OCI-LY3 (cell line): ENCODE results near the gene KCNK6.

Experiments
- EZH2phosphoT487 ChIP-seq: fragments of 200-600 bp; shearing (Covaris generic); IDR thresholded peaks from 2 replicates; pipeline ENCODE4 v1.6.1; 2018; ENCODE audit warnings: antibody characterized with exemption, mixed run types, low read depth
- TF ChIP-seq, protein P1 (sequence below): fragments of 200-600, 300-600 bp; sonication (generic); IDR thresholded peaks from 2 replicates; pipeline ENCODE4 v1.5.1; 2014; ENCODE audit warnings: antibody characterized with exemption, low read length, low read depth

DNA sequence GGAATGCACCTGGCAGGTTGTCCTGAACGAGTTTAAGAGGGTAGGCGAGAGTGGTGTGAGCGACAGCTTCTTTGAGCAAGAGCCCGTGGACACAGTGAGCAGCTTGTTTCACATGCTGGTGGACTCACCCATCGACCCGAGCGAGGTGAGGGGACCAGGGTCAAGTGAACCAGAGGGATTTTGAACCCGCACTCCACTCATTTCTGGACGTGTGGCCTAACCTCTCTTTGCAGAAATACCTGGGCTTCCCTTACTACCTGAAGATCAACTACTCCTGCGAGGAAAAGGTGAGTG lies 17.7 kb downstream of the KCNK6 start:
- TF ChIP-seq, protein P1, sequence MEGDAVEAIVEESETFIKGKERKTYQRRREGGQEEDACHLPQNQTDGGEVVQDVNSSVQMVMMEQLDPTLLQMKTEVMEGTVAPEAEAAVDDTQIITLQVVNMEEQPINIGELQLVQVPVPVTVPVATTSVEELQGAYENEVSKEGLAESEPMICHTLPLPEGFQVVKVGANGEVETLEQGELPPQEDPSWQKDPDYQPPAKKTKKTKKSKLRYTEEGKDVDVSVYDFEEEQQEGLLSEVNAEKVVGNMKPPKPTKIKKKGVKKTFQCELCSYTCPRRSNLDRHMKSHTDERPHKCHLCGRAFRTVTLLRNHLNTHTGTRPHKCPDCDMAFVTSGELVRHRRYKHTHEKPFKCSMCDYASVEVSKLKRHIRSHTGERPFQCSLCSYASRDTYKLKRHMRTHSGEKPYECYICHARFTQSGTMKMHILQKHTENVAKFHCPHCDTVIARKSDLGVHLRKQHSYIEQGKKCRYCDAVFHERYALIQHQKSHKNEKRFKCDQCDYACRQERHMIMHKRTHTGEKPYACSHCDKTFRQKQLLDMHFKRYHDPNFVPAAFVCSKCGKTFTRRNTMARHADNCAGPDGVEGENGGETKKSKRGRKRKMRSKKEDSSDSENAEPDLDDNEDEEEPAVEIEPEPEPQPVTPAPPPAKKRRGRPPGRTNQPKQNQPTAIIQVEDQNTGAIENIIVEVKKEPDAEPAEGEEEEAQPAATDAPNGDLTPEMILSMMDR, result no peak
- TF ChIP-seq EZH2phosphoT487, result no peak
